GM12878 (cell line): ENCODE measurements around the gene TXNRD3.

Experiments used
- GABPA ChIP-seq: IDR thresholded peaks from 2 replicates; pipeline ENCODE4 v1.6.1; 2014; ENCODE audit warnings: antibody characterized with exemption, low read depth, mild to moderate bottlenecking, inconsistent platforms
- POLR2AphosphoS5 ChIP-seq: IDR thresholded peaks from 2 replicates; pipeline ENCODE4 v1.6.1; 2011; ENCODE audit warnings: mild to moderate bottlenecking, low read length, inconsistent platforms
- REST ChIP-seq: IDR thresholded peaks from 2 replicates; pipeline ENCODE4 v1.6.1; 2012; ENCODE audit warnings: mild to moderate bottlenecking, low read depth, low read length
- TF ChIP-seq, protein P1 (sequence below), 3 experiments: IDR thresholded peaks in 2 of 3; conservative IDR thresholded peaks in 1 of 3; 2 replicates each; pipeline ENCODE4 v1.5.1; 2011; ENCODE audit warnings: low read depth in 3 of 3, low read length in 3 of 3, mild to moderate bottlenecking in 3 of 3, control low read depth in 2 of 3, moderate library complexity in 2 of 3, inconsistent platforms in 1 of 3, mixed read lengths in 1 of 3; ENCODE audit not compliant: control insufficient read depth in 2 of 3, insufficient read depth in 1 of 3; ENCODE audit errors: extremely low read depth in 1 of 3

- TF ChIP-seq, protein P1, sequence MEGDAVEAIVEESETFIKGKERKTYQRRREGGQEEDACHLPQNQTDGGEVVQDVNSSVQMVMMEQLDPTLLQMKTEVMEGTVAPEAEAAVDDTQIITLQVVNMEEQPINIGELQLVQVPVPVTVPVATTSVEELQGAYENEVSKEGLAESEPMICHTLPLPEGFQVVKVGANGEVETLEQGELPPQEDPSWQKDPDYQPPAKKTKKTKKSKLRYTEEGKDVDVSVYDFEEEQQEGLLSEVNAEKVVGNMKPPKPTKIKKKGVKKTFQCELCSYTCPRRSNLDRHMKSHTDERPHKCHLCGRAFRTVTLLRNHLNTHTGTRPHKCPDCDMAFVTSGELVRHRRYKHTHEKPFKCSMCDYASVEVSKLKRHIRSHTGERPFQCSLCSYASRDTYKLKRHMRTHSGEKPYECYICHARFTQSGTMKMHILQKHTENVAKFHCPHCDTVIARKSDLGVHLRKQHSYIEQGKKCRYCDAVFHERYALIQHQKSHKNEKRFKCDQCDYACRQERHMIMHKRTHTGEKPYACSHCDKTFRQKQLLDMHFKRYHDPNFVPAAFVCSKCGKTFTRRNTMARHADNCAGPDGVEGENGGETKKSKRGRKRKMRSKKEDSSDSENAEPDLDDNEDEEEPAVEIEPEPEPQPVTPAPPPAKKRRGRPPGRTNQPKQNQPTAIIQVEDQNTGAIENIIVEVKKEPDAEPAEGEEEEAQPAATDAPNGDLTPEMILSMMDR (IDR thresholded peaks at IDR 0.05 in 2 of 3, conservative IDR thresholded peaks at IDR 0.05 in 1 of 3; ENCODE audit: control insufficient read depth in 2 of 3, extremely low read depth in 1 of 3, insufficient read depth in 1 of 3, low read depth in 3 of 3, low read length in 3 of 3): no peak
- no peak for TF ChIP-seq POLR2AphosphoS5
- TF ChIP-seq GABPA: no peak
- no peak for TF ChIP-seq REST
Measured at GRCh38 chr3:126663257-126663656, 8.3 kb upstream of the TXNRD3 start.
